COLO829 (cell line): ENCODE measurements around the gene NCR3LG1.

ENCODE experiments used
- DNase-seq: peaks from one replicate; pipeline ENCODE4 v3.0.0; 2012; ENCODE audit warnings: low spot score

The NCR3LG1 gene

DNA sequence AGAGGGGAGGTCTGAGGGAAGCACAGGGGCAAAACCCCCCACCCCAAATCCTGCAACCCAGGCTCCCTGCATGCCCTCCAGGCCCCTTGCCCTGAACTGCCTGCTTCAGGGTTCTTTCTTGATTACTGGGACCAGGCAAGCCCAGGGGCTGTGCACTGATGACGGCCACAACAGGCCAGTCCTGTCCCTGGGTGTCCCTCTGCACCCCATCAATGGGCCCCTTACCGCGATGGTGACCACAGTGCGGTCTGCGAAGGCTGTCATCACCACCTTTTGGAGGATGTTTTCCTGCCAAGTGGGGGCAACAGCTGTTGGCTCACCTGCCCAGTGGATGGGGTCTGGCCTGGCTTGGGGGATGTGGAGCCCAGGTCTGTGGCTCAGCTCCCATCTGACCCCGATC, 41.9 kb downstream of the NCR3LG1 start:
- DNase-seq = no peak

DNA sequence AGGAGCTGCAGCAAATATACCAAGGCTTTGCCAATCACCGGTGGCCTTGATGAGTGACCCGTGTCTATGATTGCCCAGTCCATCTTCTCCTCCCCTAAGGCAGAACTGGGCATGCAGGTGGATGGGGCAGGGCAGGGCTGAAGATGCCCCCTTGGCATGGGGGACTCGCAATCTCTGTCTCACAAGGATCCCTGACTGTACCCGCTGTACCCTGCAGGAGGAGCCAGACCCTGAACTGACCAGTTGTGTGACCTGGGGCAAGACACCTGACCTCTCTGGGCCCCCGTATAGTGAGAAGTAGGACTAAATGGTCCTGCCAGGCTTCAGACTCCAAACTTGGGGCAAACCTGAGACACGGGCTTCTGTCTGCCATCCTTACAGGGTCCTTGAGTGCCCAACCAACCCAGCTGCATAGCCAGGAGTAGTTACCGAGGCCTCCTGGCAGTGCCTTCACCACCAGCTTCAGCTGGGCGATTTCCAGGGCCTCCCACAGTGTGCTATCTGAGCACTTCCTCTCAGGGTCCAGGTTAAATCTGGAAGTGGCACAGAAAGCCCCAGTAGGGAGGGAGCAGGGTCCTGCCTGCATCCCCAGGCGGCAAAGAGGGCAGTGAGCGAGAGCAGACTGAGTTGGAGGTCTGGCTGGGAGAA, 43.3 kb downstream of the NCR3LG1 start:
- DNase-seq = no peak

DNA sequence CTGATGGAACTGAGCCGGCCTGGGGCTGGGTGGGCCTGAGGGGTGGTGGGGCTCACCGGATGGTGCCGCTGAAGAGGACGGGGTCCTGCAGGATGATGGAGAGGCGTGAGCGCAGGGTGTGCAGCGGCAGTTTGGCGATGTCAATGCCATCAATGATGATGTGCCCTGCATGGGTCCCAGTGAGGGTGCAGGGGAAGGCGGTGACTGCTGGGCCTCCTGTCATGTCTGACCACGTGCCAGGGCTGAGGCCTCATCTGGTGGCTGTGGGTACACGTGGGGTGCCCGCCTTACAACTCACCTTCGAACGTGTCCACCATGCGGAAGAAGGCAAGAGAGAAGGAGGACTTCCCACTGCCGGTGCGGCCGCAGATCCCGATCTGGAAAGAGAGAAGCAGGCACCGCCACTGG, 44.0 kb downstream of the NCR3LG1 start:
- DNase-seq = no peak

DNA sequence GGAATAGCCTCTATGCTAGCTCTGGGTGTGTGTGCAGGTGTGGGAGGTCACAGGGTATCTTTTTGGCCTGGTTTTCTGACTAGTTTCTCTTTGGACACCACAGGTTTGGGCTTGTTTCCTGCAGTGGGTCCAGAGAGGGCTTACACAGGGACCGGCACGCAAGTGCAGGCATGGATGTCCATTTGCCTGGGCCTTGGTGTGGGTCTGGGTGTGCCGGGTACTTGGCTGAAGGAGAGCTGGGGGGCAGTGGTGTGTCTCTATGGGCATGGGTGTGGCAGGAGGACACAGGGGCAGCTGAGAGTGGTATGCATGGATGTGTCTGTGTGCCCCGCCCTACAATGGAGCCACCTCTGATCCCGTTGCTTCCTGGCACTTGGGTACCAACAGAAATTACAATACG, 44.4 kb downstream of the NCR3LG1 start:
- no peak for DNase-seq

DNA sequence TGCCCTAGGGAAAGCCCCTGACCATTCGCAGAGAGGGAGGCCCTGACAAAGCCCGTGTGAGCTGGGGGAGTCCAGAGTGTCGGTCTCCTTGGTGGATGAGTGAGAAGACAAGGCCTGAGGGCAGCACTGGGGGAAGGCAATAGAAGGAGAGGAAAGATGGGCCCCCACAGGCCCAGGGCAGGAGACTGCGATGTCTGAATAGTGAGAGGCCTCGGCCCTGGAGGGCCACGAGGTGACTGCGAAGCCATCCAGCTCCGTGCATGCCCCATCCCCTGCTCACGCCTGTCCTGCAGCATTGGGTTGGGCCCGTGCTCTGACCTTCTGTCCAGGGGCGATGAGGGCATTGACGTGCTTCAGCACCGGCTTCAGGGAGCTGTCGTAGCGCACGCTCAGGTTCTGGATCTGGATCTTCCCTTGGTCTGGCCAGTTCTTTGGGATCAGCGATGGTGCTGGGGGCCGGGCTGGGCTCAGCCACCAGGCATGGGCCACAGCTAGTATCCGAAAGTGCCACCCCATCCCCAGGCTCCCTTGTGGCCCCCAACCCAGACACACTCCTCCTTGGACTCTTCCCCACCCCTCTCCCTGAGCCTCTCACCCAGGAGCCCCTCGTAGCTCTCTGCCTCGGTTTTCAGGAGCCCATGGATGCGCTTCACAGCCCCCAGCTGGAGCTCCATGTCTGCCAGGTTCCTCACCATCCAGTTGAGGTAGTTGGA, 45.2 kb downstream of the NCR3LG1 start:
- DNase-seq = no peak

- DNase-seq = no peak
These were observed 45.9 kb downstream of the NCR3LG1 start for GRCh38 chr11:17397311-17398002.

DNA sequence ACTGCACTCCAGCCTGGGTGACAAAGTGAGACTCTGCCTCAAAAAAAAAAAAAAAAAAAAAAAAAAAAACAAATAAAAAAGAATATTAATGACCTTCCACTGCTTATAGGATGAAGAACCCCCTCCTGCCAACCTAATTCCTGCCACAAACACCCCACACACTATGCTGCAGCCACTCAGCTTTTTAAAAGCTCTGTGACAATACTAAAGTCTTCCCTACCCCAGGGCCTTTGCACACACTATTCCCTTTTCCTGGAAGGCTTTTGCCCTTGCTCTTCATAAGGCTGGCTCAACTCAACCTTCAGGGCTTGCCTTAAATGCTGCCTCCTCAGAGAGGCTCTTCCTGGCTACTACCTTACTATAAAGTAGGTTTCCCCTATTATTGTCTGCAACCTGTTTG, 47.6 kb downstream of the NCR3LG1 start:
- no peak for DNase-seq

DNA sequence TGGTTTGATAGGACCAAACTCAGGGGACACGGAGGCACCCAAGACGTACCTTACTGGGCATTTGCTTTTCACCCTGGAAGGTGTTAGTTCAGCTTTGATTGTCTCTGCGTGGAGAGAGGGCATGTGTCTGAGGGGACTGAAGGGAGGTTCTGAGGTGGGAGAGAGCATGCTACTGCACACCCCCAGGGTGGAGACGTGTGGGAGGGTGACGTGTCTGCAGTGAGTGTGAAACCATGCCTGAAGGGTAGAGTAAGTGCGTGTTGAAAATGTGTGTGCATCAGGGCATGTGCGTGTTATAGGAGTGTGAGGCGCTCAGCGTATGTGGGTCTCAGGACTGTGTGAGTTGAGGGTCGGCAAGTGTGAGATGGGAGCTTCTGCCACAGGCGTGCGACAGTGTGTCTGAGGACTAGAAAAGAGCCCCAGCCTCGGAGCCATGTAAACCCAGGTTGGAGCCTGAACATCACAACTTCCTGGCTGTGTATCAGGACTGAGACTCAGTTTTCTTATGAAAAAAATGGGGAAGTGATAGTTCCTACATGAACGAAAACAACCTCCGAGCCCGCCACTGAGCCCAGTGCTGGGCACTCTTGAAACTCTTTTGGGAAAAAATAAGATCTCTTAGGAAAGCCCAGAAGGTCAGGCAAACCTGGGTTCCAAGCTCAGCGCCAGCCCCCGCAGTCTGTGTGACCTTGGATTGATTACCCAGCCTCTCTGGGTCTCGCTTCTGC, 48.6 kb downstream of the NCR3LG1 start:
- DNase-seq = no peak

GRCh38 chr11:17401316-17401715, 49.7 kb downstream of the NCR3LG1 start:
- no peak for DNase-seq

DNA sequence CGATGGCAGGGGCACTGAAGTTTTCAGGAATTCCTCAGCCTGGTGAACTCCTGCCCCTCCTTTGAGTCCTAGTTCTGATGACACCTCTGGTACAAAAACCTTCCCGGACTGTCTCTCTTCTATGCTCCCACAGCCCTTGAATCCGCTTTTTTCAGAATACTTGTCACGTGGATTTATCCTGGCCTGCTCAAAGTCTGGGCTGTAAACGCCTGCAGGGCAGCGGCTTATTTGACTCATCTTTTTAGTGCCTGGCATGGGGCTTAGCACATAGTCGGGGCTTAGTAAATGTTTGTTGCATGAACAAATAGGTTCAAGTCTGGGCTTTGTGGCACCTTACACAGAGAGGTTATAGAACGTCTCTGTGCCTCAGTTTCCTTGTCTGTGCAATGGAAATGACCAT, 50.2 kb downstream of the NCR3LG1 start:
- DNase-seq = no peak

GRCh38 chr11:17402486-17402885, 50.9 kb downstream of the NCR3LG1 start:
- DNase-seq = no peak

DNA sequence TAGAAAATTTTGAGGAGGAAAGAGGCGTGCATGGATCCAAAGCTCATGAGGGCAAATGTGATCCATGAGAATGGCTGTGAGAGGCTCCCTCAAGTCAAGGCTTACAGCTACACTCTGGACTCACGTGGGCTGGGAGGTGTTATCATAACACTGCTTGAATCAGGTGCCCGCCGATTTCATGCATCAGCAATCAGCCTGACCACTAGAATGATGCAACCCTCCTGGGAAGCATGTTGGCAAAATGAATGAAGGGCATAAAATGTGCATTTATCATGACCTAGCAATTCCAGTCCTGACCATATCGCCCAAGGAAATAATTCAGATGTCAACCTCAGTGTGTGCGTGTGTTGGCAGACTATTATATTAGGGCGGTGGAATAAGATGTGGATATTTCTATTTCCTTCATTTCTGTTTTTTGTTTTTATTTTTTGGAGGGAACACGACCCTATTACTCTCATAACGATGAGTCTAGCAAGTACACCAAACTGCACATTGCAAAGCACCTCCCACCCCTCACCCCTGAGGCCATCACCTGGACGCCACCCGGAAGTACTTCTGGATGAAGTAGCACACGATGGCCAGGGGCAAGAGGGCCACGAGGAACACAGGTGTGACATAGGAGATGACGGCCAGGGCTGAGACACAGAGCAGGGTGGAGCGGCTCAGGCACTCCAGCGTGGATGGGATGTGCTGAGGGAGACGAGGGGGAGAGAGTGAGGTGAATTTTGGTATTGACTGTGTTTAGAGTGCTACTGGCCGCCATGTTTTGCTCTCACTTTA, 52.6 kb downstream of the NCR3LG1 start:
- no peak for DNase-seq

DNA sequence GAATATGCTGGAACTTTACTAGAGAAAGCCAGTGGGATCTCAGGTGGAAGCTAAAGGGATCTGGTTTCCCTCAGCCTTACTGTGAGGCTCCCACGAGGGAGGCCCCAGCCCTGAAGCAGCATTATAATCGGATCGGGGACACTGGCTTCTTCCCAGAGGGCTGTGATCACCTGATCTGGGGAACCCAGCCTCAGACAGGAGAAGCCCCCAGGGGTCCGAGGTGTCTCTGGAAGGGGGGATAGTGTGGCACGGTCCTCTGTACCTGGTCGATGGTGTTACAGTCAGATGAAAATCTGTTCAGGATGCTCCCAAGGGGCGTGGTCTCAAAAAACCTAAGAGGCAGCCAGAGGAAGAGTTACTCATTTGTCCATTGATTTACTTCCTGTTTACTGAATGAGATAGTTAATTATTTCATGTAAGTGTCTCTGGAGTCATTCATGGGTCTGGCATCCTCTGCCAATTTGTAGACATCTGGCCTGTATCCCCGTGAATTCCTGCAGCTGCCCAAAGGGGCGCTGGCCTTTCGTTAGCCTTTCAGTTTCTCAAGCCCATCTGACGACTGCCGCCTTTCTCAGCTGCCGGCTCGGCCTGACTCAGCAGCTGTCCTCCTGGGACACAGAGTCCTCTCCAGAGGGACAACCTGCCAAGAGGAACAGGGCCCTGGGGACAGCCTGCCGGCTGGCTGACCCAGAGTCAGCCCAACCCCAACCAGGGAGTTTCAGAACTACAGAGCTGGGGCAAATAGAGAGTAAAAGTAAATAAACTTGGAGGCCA, 53.8 kb downstream of the NCR3LG1 start:
- peak; percentile 30 for DNase-seq

DNA sequence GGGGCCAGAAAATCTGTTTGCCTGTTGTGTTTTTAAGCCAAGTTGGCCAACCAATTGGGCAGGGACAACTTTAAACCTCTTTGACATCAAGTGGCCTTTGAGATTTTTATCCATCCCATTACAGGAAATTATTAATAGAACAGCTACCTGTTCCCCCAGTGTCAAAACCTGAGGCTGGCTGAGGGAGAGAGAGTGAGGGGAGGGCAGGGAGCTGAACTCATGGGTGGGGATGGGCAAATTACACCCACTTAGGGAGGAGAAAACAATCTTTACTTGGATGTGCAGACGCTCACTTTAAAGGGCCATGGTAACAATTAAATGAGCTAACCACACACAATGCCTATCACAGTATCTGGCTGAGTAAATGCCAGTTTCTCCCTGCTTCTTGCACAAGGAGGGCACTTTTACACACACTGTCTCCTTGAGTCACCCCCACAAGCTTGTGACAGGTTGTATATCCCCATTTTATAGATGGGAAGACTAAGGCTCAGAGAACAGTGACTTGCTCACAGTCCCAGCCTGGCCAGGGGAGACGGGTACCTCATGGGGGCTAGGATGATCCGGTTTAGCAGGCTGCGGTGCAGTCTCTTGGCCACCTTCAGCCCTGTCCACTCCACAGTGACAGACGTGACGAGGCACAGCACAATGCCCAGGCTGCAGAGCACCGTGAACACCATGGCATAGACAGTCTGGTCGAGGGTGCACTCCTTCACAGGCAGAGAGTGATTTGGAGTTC, 54.6 kb downstream of the NCR3LG1 start:
- DNase-seq = no peak

DNA sequence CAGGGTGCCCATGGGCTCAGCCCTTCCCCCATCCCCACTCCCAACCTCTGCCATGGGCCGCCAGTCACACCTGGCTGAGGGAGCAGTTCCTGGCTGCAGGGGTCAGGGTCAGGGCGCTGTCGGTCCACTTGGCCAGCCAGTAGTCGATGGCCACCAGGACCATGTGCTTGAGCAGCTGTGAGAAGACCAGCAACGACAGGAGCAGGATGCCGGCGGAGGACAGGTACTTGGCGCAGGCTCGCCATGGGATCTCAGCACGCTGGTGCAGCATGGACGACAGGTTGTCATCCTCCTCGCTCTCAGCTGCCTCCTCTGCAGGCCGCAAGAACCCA, 55.2 kb downstream of the NCR3LG1 start:
- DNase-seq = no peak

- DNase-seq = no peak
These were observed 56.0 kb downstream of the NCR3LG1 start for GRCh38 chr11:17407575-17407974.

DNA sequence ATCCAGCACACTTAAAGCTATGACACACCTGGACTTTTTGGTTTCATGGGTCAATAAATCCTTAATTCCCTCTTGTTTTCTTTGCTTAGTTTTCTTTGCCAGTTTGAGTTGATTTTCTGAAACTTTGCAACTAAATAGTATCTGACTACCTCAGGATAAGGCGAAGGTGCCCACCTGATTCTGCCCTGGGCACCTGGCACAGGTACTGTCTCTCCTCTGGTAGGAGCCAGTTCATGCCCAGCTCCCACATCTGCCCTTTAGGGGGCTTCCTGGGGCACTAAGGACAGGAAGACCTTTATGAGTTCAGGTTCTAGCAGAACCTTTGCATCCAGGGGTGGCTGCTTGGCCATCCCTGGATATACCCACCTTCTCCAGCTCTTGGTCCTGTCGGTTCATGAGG, 56.4 kb downstream of the NCR3LG1 start:
- DNase-seq = no peak

DNA sequence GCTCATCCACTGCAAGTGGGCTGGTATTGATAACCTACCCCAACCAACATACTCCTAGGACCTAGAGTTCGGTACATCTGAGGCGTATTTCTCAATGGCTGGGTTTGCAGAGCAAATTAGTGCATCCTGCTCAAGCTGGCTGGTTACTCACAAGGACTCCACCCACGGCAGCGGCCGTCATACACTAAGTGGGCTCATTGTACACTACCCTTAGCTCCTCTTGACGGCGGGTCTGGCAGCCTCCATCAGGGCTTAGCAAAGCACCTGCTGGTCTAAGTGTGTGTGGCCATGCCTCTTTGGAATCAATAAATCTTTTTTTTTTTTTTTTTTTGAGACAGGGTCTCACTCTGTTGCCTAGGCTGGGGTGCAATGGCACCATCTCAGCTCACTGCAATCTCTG, 57.0 kb downstream of the NCR3LG1 start:
- DNase-seq = no peak

DNA sequence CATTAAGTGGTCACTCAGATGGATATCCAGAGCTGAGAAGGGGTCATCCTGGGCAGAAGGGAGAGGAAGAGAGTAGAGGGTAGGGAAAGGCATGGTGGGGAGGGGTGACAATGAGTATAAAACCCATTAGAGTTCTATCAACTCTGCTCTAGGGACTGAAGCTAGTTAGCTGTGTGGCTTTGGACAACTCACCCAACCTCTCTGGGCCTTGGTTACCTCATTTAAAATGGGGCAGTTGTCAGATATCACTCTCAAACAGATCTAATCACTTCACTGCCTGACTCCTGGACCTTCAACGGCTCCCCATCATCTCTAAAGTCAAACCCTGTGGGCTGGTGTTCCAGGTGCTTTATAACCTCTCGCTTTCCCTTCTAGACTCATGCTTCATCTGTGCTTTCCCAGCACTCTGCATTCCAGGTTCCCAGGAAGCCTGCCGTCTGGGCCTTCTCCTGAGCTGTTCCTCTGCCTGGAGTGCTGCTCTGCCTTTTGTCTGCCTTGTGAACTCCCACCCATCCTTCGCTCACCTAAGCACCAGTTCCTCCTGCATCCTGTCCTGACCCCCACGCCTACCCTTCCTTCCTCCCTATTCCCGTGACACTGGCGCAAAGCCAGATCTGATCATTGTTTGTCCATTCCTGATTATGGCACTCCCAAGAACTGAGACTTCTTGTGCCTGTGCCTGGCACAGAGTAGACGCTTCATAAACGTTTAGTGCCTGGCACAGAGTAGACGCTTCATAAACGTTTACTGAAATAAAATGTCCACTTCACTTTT, 59.2 kb downstream of the NCR3LG1 start:
- no peak for DNase-seq

DNA sequence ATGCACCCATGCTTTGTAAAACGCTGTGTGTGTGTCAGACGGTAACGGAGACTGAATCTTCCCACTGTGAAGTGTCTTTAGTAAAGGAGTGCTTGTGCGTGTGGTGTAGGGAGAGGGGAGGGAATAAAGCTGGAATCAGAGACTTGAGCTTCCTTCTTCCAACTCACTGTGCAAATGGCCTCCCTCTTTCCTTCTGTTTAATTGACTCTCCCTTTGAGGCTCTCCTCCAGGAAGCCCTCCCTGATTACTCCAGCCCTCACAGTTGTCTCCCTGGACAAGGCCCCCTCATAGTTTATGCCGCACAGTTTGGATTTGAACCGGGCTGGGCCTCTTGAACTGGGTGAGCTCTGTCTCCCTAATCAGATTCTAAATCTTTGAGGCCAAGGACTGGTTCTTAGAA, 59.8 kb downstream of the NCR3LG1 start:
- DNase-seq = no peak
